ENCODE data around the gene SGMS2. TPM values are rescaled to one million over a fixed set of nuclear protein-coding genes. Genes with fewer than 3 reads are reported as not detected.

The SGMS2 gene
- total and polyA plus RNA-seq, 2 experiments from 2014 or later: 35.3 to 116 TPM

DNA sequence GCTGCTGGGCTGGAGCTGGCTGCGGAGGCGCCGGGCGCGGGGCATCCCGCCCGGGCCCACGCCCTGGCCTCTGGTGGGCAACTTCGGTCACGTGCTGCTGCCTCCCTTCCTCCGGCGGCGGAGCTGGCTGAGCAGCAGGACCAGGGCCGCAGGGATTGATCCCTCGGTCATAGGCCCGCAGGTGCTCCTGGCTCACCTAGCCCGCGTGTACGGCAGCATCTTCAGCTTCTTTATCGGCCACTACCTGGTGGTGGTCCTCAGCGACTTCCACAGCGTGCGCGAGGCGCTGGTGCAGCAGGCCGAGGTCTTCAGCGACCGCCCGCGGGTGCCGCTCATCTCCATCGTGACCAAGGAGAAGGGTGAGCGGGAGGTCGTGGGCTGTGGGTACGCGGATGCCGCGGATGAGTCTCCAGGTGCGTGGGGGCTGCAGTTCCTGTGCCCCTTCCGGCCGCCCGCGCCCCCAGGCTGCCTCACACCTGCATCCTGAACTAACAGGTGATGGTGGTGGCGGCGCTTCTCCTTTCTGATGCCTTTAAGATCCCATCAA, 107.1 kb downstream of the SGMS2 start:
- H3K9me2 ChIP-seq (ENCODE audit: insufficient read depth): no peaks in the 10 kb centered on the region
- H3K9me3 ChIP-seq (ENCODE audit: low read depth): no peaks in the 10 kb centered on the region
- H3K79me2 ChIP-seq (ENCODE audit: insufficient read depth): no peaks in the 10 kb centered on the region
- no peaks in the 10 kb centered on the region for H4K20me1 ChIP-seq (ENCODE audit: insufficient read depth)
- peaks cover 5% of the 10 kb centered on the region; the same call in 1 of the 2 replicates for H3K4me1 ChIP-seq (ENCODE audit: insufficient read depth)
- H3F3A ChIP-seq (ENCODE audit: insufficient read depth): peaks cover 14% of the 10 kb centered on the region; the same call in 1 of the 2 replicates
- DNase-seq: no peak
- 5 to 6% methylated on average over 43 to 45 of the region's 45 CpGs for WGBS, 2 experiments (ENCODE audit: low coverage in 1 of 2, low lambda C conversion rate in 2 of 2, missing lambda C conversion rate in 2 of 2)
- H3K27me3 ChIP-seq (replicated peaks; ENCODE audit: insufficient read depth): no peaks in the 10 kb centered on the region
- peak overlapping the region; percentile 89 for H2AFZ ChIP-seq
- H3K27ac ChIP-seq: peak overlapping the region; percentile 36; the same call in 1 of the 2 replicates
- TF ChIP-seq EZH2phosphoT487 (IDR thresholded peaks at IDR 0.05; ENCODE audit: insufficient read depth, low read depth) (no peak), EZH2 (IDR thresholded peaks at IDR 0.05; ENCODE audit: insufficient read depth, poor library complexity, severe bottlenecking) (no peak)
- H3K4me2 ChIP-seq (ENCODE audit: unreplicated experiment): peak overlapping the region; percentile 93
- peak overlapping the region; percentile 78 for H3K4me3 ChIP-seq
- H3K36me3 ChIP-seq (ENCODE audit: low read depth): no peaks in the 10 kb centered on the region
- in situ Hi-C loops (cut with MboI): no loop called here
- H3K9ac ChIP-seq: peak overlapping the region; percentile 72

DNA sequence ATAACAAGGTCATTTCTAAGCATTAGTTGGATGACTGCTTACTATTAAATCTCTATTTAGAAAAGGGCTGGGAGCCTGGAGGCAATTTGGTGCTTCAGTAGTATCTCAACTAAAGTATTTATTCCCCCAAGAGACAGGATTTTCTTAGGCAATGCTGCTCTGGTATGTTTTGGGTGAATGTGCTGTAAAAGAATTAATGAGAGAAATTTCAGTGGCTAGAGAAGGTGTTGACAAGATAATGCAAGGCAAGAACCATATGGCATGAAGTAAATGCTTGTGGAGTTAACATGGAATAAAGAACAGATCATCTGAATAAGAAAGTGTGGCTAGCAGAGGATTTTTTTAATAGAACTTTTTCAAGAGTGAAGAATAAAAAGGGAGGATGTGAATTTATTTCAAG, 110.5 kb downstream of the SGMS2 start:
- H3K9me2 ChIP-seq (ENCODE audit: insufficient read depth): no peaks in the 10 kb centered on the region
- H3K27me3 ChIP-seq (replicated peaks; ENCODE audit: insufficient read depth): no peaks in the 10 kb centered on the region
- H3F3A ChIP-seq (ENCODE audit: insufficient read depth): peaks cover 9% of the 10 kb centered on the region; the same call in 1 of the 2 replicates
- no peak overlapping the region for H3K4me2 ChIP-seq (ENCODE audit: unreplicated experiment)
- peaks cover 5% of the 10 kb centered on the region; the same call in 1 of the 2 replicates for H3K4me1 ChIP-seq (ENCODE audit: insufficient read depth)
- H3K27ac ChIP-seq: no peak overlapping the region
- no peak overlapping the region for H2AFZ ChIP-seq
- no peak overlapping the region for H3K4me3 ChIP-seq
- DNase-seq: no peak
- TF ChIP-seq EZH2 (IDR thresholded peaks at IDR 0.05; ENCODE audit: insufficient read depth, poor library complexity, severe bottlenecking) (no peak), EZH2phosphoT487 (IDR thresholded peaks at IDR 0.05; ENCODE audit: insufficient read depth, low read depth) (no peak)
- no peaks in the 10 kb centered on the region for H3K9me3 ChIP-seq (ENCODE audit: low read depth)
- no peaks in the 10 kb centered on the region for H3K36me3 ChIP-seq (ENCODE audit: low read depth)
- no peak overlapping the region for H3K9ac ChIP-seq
- in situ Hi-C loops (cut with MboI): no loop called here
- no peaks in the 10 kb centered on the region for H4K20me1 ChIP-seq (ENCODE audit: insufficient read depth)
- no peaks in the 10 kb centered on the region for H3K79me2 ChIP-seq (ENCODE audit: insufficient read depth)

DNA sequence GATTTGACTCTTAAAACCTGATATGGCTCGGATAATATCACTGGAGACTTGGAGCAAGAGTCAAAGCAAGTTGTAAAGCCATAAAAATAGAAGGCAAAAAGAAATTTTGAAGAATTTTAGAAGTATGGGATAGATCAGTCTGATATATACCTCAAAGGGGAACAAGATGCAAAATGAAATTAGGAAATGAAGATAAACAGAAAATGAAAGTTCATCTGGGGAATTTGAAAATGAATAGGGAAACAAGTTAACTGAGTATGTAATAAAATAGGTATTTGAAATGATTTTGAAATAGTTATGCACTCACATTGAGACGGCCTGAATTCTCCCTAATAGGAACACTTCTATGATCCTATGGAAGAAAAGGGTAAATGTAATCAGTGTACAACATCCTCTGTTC, 112.3 kb downstream of the SGMS2 start:
- Histone ChIP-seq H3K79me2 (ENCODE audit: insufficient read depth) (no peaks in the 10 kb centered on the region), H2AFZ (no peak overlapping the region), H3K4me2 (ENCODE audit: unreplicated experiment) (no peak overlapping the region), H4K20me1 (ENCODE audit: insufficient read depth) (no peaks in the 10 kb centered on the region), H3K4me1 (ENCODE audit: insufficient read depth) (peaks cover 3% of the 10 kb centered on the region; the same call in 1 of the 2 replicates), H3K9me3 (ENCODE audit: low read depth) (no peaks in the 10 kb centered on the region), H3K9ac (no peak overlapping the region), H3K4me3 (no peak overlapping the region), H3K27me3 (replicated peaks; ENCODE audit: insufficient read depth) (no peaks in the 10 kb centered on the region), H3F3A (ENCODE audit: insufficient read depth) (no peaks in the 10 kb centered on the region), H3K36me3 (ENCODE audit: low read depth) (no peaks in the 10 kb centered on the region), H3K27ac (no peak overlapping the region), H3K9me2 (ENCODE audit: insufficient read depth) (no peaks in the 10 kb centered on the region)
- TF ChIP-seq EZH2 (IDR thresholded peaks at IDR 0.05; ENCODE audit: insufficient read depth, poor library complexity, severe bottlenecking) (no peak), EZH2phosphoT487 (IDR thresholded peaks at IDR 0.05; ENCODE audit: insufficient read depth, low read depth) (no peak)
- WGBS, 2 experiments (ENCODE audit: low coverage in 1 of 2, low lambda C conversion rate in 2 of 2, missing lambda C conversion rate in 2 of 2): 87 to 92% methylated on average over 2 of the region's 2 CpGs
- in situ Hi-C loops (cut with MboI): no loop called here
- no peak for DNase-seq

DNA sequence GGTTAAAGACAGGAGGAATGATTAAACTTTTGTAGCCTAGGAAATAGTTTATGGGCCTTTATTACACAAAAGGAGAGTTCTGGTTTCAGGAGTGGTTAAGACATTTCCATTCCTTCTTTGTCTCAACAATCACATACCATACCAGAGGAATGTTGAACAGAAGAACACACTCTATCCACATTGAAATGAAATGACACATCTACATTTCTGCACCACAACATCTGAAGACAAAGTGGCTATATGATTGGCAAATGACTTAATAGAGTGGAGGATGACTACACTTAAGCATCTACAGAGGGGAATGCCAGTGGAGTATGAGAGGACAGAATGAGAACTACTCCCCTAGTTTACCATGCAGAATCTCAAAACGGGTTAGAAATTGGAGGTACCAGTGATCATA, 114.6 kb downstream of the SGMS2 start:
- in situ Hi-C loops (cut with MboI): no loop called here
- WGBS, 2 experiments (ENCODE audit: low coverage in 1 of 2, low lambda C conversion rate in 2 of 2, missing lambda C conversion rate in 2 of 2): 92 to 97% methylated on average over 1 of the region's 1 CpG
- no peak overlapping the region for H3K4me2 ChIP-seq (ENCODE audit: unreplicated experiment)
- DNase-seq: peak; percentile 44
- no peak for TF ChIP-seq EZH2phosphoT487 (IDR thresholded peaks at IDR 0.05; ENCODE audit: insufficient read depth, low read depth)
- TF ChIP-seq EZH2 (IDR thresholded peaks at IDR 0.05; ENCODE audit: insufficient read depth, poor library complexity, severe bottlenecking): no peak
- H3K36me3 ChIP-seq (ENCODE audit: low read depth): no peaks in the 10 kb centered on the region
- H3K27ac ChIP-seq: no peak overlapping the region
- no peaks in the 10 kb centered on the region for H3F3A ChIP-seq (ENCODE audit: insufficient read depth)
- no peaks in the 10 kb centered on the region for H3K27me3 ChIP-seq (replicated peaks; ENCODE audit: insufficient read depth)
- H3K9me3 ChIP-seq (ENCODE audit: low read depth): no peaks in the 10 kb centered on the region
- H2AFZ ChIP-seq: no peak overlapping the region
- H3K4me1 ChIP-seq (ENCODE audit: insufficient read depth): no peaks in the 10 kb centered on the region
- H4K20me1 ChIP-seq (ENCODE audit: insufficient read depth): no peaks in the 10 kb centered on the region
- H3K4me3 ChIP-seq: no peak overlapping the region
- no peaks in the 10 kb centered on the region for H3K79me2 ChIP-seq (ENCODE audit: insufficient read depth)
- H3K9me2 ChIP-seq (ENCODE audit: insufficient read depth): no peaks in the 10 kb centered on the region
- H3K9ac ChIP-seq: no peak overlapping the region

DNA sequence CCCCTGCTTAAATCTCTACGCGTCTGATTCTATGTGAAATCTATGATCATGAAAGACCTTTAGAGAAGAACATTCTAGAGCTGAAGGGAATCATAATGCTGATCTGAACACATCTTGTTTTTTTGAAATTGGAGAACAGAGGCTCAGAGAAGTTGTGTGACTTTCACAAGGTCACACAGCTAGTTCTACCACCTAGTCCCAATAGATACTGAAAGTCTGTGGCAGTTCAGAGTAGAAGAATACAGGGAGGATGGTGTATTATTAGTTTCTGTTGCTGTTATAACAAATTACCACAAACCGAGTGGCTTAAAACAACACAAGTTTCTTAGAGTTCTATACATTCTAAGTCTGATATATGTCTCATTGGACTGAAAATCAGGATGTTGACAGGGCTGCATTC, 121.1 kb downstream of the SGMS2 start:
- Histone ChIP-seq H3F3A (ENCODE audit: insufficient read depth) (peaks cover 9% of the 10 kb centered on the region), H3K4me2 (ENCODE audit: unreplicated experiment) (no peak overlapping the region), H3K36me3 (ENCODE audit: low read depth) (no peaks in the 10 kb centered on the region), H3K27ac (no peak overlapping the region), H3K9me3 (ENCODE audit: low read depth) (no peaks in the 10 kb centered on the region), H4K20me1 (ENCODE audit: insufficient read depth) (no peaks in the 10 kb centered on the region), H3K9ac (no peak overlapping the region), H3K9me2 (ENCODE audit: insufficient read depth) (no peaks in the 10 kb centered on the region), H3K79me2 (ENCODE audit: insufficient read depth) (no peaks in the 10 kb centered on the region), H3K27me3 (replicated peaks; ENCODE audit: insufficient read depth) (no peaks in the 10 kb centered on the region), H3K4me1 (ENCODE audit: insufficient read depth) (peaks cover 9% of the 10 kb centered on the region), H2AFZ (no peak overlapping the region), H3K4me3 (no peak overlapping the region)
- in situ Hi-C loops (cut with MboI): no loop called here
- TF ChIP-seq EZH2phosphoT487 (IDR thresholded peaks at IDR 0.05; ENCODE audit: insufficient read depth, low read depth): no peak
- no peak for TF ChIP-seq EZH2 (IDR thresholded peaks at IDR 0.05; ENCODE audit: insufficient read depth, poor library complexity, severe bottlenecking)
- no peak for DNase-seq
- WGBS, 2 experiments (ENCODE audit: low coverage in 1 of 2, low lambda C conversion rate in 2 of 2, missing lambda C conversion rate in 2 of 2): 94 to 97% methylated on average over 3 of the region's 3 CpGs

Data from GM23248 (cell line).